ENCODE results near the gene AJUBA. TPM values are rescaled to one million over a fixed set of nuclear protein-coding genes. Genes with fewer than 3 reads are reported as not detected.

AJUBA gene
- total and polyA plus RNA-seq, 9 donors, result 30.5 to 48.6 (median 40.7) TPM

GRCh38 chr14:22981090-22981875 is 1.1 kb downstream of the AJUBA start:
- Histone ChIP-seq H3K4me3 (ENCODE audit: low read length) (peak overlapping the region; percentile 95), H3K36me3 (ENCODE audit: control insufficient read depth, insufficient read depth, low read length) (peaks cover 17% of the 10 kb centered on the region), H3K9me3 (replicated peaks; ENCODE audit: control insufficient read depth, low read depth, low read length) (no peaks in the 10 kb centered on the region), H3K27ac (ENCODE audit: low read length) (peak overlapping the region; percentile 87), H3K4me1 (ENCODE audit: control insufficient read depth, insufficient read depth, low read length) (peaks cover 52% of the 10 kb centered on the region), H3K27me3 (ENCODE audit: control insufficient read depth, insufficient read depth, low read length) (peaks cover 13% of the 10 kb centered on the region)
- WGBS (ENCODE audit: insufficient coverage), result 1% methylated on average over 76 of the region's 76 CpGs
- no peak for DNase-seq

- no peaks in the 10 kb centered on the region for H3K9me3 ChIP-seq (replicated peaks; ENCODE audit: control insufficient read depth, low read depth, low read length)
- peak; percentile 60 for DNase-seq
- peaks cover 13% of the 10 kb centered on the region for H3K27me3 ChIP-seq (ENCODE audit: control insufficient read depth, insufficient read depth, low read length)
- H3K4me1 ChIP-seq (ENCODE audit: control insufficient read depth, insufficient read depth, low read length), result peaks cover 55% of the 10 kb centered on the region
- 0% methylated on average over 13 of the region's 41 CpGs for WGBS (ENCODE audit: insufficient coverage)
- peak overlapping the region; percentile 95 for H3K4me3 ChIP-seq (ENCODE audit: low read length)
- peaks cover 20% of the 10 kb centered on the region for H3K36me3 ChIP-seq (ENCODE audit: control insufficient read depth, insufficient read depth, low read length)
- H3K27ac ChIP-seq (ENCODE audit: low read length), result peak overlapping the region; percentile 87
These were observed 1.7 kb downstream of the AJUBA start for GRCh38 chr14:22980672-22981089.

- no peaks in the 10 kb centered on the region for H3K9me3 ChIP-seq (replicated peaks; ENCODE audit: control insufficient read depth, low read depth, low read length)
- H3K27ac ChIP-seq (ENCODE audit: low read length), result peak overlapping the region; percentile 75
- H3K4me1 ChIP-seq (ENCODE audit: control insufficient read depth, insufficient read depth, low read length), result peaks cover 58% of the 10 kb centered on the region
- peak overlapping the region; percentile 95 for H3K4me3 ChIP-seq (ENCODE audit: low read length)
- H3K27me3 ChIP-seq (ENCODE audit: control insufficient read depth, insufficient read depth, low read length), result peaks cover 13% of the 10 kb centered on the region
- 0% methylated on average over 1 of the region's 8 CpGs for WGBS (ENCODE audit: insufficient coverage)
- peaks cover 25% of the 10 kb centered on the region for H3K36me3 ChIP-seq (ENCODE audit: control insufficient read depth, insufficient read depth, low read length)
- no peak for DNase-seq
These were observed 2.5 kb downstream of the AJUBA start for GRCh38 chr14:22979748-22980392.

GRCh38 chr14:22978981-22979671 is 3.2 kb downstream of the AJUBA start:
- Histone ChIP-seq H3K36me3 (ENCODE audit: control insufficient read depth, insufficient read depth, low read length) (peaks cover 32% of the 10 kb centered on the region), H3K27me3 (ENCODE audit: control insufficient read depth, insufficient read depth, low read length) (peaks cover 13% of the 10 kb centered on the region), H3K27ac (ENCODE audit: low read length) (peak overlapping the region; percentile 75), H3K9me3 (replicated peaks; ENCODE audit: control insufficient read depth, low read depth, low read length) (no peaks in the 10 kb centered on the region), H3K4me3 (ENCODE audit: low read length) (peak overlapping the region; percentile 95), H3K4me1 (ENCODE audit: control insufficient read depth, insufficient read depth, low read length) (peaks cover 59% of the 10 kb centered on the region)
- WGBS (ENCODE audit: insufficient coverage), result 32% methylated on average over 4 of the region's 5 CpGs
- DNase-seq, result peak; percentile 71

- Histone ChIP-seq H3K4me1 (ENCODE audit: control insufficient read depth, insufficient read depth, low read length) (peaks cover 55% of the 10 kb centered on the region), H3K9me3 (replicated peaks; ENCODE audit: control insufficient read depth, low read depth, low read length) (no peaks in the 10 kb centered on the region), H3K27me3 (ENCODE audit: control insufficient read depth, insufficient read depth, low read length) (peaks cover 13% of the 10 kb centered on the region), H3K27ac (ENCODE audit: low read length) (peak overlapping the region; percentile 75), H3K4me3 (ENCODE audit: low read length) (peak overlapping the region; percentile 95), H3K36me3 (ENCODE audit: control insufficient read depth, insufficient read depth, low read length) (peaks cover 39% of the 10 kb centered on the region)
- no peak for DNase-seq
- 68% methylated on average over 2 of the region's 3 CpGs for WGBS (ENCODE audit: insufficient coverage)
These were observed 3.9 kb downstream of the AJUBA start for GRCh38 chr14:22978487-22978837.

- peak; percentile 93 for DNase-seq
These were observed 4.5 kb downstream of the AJUBA start for GRCh38 chr14:22977684-22978486.

GRCh38 chr14:22977434-22977683 is 5.0 kb downstream of the AJUBA start:
- Histone ChIP-seq H3K27ac (ENCODE audit: low read length) (peak overlapping the region; percentile 75), H3K36me3 (ENCODE audit: control insufficient read depth, insufficient read depth, low read length) (peaks cover 50% of the 10 kb centered on the region), H3K9me3 (replicated peaks; ENCODE audit: control insufficient read depth, low read depth, low read length) (no peaks in the 10 kb centered on the region), H3K4me1 (ENCODE audit: control insufficient read depth, insufficient read depth, low read length) (peaks cover 54% of the 10 kb centered on the region), H3K4me3 (ENCODE audit: low read length) (peak overlapping the region; percentile 1), H3K27me3 (ENCODE audit: control insufficient read depth, insufficient read depth, low read length) (peaks cover 13% of the 10 kb centered on the region)
- DNase-seq, result no peak

More at GRCh38 chr14:22977684-22978486, 4.5 kb downstream of the AJUBA start:
- WGBS (ENCODE audit: insufficient coverage), result 12% methylated on average over 4 of the region's 8 CpGs
- H3K27me3 ChIP-seq (ENCODE audit: control insufficient read depth, insufficient read depth, low read length), result peaks cover 13% of the 10 kb centered on the region
- H3K4me1 ChIP-seq (ENCODE audit: control insufficient read depth, insufficient read depth, low read length), result peaks cover 54% of the 10 kb centered on the region
- H3K27ac ChIP-seq (ENCODE audit: low read length), result peak overlapping the region; percentile 75
- H3K9me3 ChIP-seq (replicated peaks; ENCODE audit: control insufficient read depth, low read depth, low read length), result no peaks in the 10 kb centered on the region
- H3K4me3 ChIP-seq (ENCODE audit: low read length), result peak overlapping the region; percentile 1
- H3K36me3 ChIP-seq (ENCODE audit: control insufficient read depth, insufficient read depth, low read length), result peaks cover 45% of the 10 kb centered on the region

GRCh38 chr14:22976620-22977433 is 5.5 kb downstream of the AJUBA start:
- peak; percentile 64 for DNase-seq
- H3K4me1 ChIP-seq (ENCODE audit: control insufficient read depth, insufficient read depth, low read length), result peaks cover 51% of the 10 kb centered on the region

GRCh38 chr14:22974530-22975313 is 7.6 kb downstream of the AJUBA start:
- 43% methylated on average over 4 of the region's 9 CpGs for WGBS (ENCODE audit: insufficient coverage)
- no peak overlapping the region for H3K27ac ChIP-seq (ENCODE audit: low read length)
- no peaks in the 10 kb centered on the region for H3K9me3 ChIP-seq (replicated peaks; ENCODE audit: control insufficient read depth, low read depth, low read length)
- H3K27me3 ChIP-seq (ENCODE audit: control insufficient read depth, insufficient read depth, low read length), result no peaks in the 10 kb centered on the region
- H3K4me1 ChIP-seq (ENCODE audit: control insufficient read depth, insufficient read depth, low read length), result peaks cover 43% of the 10 kb centered on the region
- peaks cover 53% of the 10 kb centered on the region for H3K36me3 ChIP-seq (ENCODE audit: control insufficient read depth, insufficient read depth, low read length)
- H3K4me3 ChIP-seq (ENCODE audit: low read length), result no peak overlapping the region
- peak; percentile 29 for DNase-seq

More at GRCh38 chr14:22976620-22977433, 5.5 kb downstream of the AJUBA start:
- H3K36me3 ChIP-seq (ENCODE audit: control insufficient read depth, insufficient read depth, low read length), result peaks cover 53% of the 10 kb centered on the region
- H3K4me3 ChIP-seq (ENCODE audit: low read length), result peak overlapping the region; percentile 1
- 9% methylated on average over 4 of the region's 6 CpGs for WGBS (ENCODE audit: insufficient coverage)
- peaks cover 10% of the 10 kb centered on the region for H3K27me3 ChIP-seq (ENCODE audit: control insufficient read depth, insufficient read depth, low read length)
- no peaks in the 10 kb centered on the region for H3K9me3 ChIP-seq (replicated peaks; ENCODE audit: control insufficient read depth, low read depth, low read length)
- peak overlapping the region; percentile 75 for H3K27ac ChIP-seq (ENCODE audit: low read length)
